ENCODE measurements around the gene TBK1. TPM values are rescaled to one million over a fixed set of nuclear protein-coding genes. Genes with fewer than 3 reads are reported as not detected.
A peak's percentile ranks its signal among the peaks of the same experiment; 100 is the strongest.

The TBK1 gene
- polyA plus RNA-seq, 3 donors, result 14.3 to 24.7 (median 15.5) TPM

DNA sequence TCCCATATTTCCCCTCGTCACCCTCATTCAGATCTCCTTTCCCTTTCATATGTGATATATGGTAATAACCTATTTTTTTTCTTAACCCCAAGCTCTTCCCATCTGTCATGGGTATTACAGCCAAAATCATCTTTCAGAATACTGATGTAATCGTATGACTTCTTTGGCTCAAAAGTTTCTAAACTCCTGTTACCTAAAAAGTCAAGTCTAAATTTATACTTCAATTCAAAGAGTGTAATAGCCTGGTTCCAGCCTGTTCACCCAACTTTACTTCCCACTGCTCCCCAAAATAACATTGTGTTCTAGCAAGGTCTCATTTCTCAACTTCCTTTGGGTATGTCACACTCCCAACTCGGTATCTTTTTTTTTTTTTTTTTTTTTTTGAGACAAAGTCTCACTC, 48.5 kb downstream of the TBK1 start:
- H3K36me3 ChIP-seq (replicated peaks in 1 of 2; ENCODE audit: control insufficient read depth in 1 of 2, insufficient read depth in 2 of 2, low read length in 2 of 2), result peaks cover 37 to 57% of the 10 kb centered on the region in 2 donors
- peak overlapping the region; percentile 49 to 89 (median 77) for H3K27ac Mint-ChIP-seq
- TF ChIP-seq, protein P1, sequence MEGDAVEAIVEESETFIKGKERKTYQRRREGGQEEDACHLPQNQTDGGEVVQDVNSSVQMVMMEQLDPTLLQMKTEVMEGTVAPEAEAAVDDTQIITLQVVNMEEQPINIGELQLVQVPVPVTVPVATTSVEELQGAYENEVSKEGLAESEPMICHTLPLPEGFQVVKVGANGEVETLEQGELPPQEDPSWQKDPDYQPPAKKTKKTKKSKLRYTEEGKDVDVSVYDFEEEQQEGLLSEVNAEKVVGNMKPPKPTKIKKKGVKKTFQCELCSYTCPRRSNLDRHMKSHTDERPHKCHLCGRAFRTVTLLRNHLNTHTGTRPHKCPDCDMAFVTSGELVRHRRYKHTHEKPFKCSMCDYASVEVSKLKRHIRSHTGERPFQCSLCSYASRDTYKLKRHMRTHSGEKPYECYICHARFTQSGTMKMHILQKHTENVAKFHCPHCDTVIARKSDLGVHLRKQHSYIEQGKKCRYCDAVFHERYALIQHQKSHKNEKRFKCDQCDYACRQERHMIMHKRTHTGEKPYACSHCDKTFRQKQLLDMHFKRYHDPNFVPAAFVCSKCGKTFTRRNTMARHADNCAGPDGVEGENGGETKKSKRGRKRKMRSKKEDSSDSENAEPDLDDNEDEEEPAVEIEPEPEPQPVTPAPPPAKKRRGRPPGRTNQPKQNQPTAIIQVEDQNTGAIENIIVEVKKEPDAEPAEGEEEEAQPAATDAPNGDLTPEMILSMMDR (IDR thresholded peaks at IDR 0.05), result no peak

DNA sequence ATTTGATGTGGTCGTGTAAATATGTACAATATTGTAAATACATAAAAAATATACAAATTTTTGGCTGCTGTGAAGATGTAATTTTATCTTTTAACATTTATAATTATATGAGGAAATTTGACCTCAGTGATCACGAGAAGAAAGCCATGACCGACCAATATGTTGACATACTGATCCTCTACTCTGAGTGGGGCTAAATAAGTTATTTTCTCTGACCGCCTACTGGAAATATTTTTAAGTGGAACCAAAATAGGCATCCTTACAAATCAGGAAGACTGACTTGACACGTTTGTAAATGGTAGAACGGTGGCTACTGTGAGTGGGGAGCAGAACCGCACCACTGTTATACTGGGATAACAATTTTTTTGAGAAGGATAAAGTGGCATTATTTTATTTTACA, 49.6 kb downstream of the TBK1 start:
- Histone ChIP-seq H3K36me3 (replicated peaks in 1 of 2; ENCODE audit: control insufficient read depth in 1 of 2, insufficient read depth in 2 of 2, low read length in 2 of 2) (peaks cover 27 to 48% of the 10 kb centered on the region in 2 donors), H3K4me3 (replicated peaks in 1 of 3; ENCODE audit: low read depth in 2 of 3, low read length in 3 of 3) (no peak overlapping the region)
- TF ChIP-seq, protein P1 (IDR thresholded peaks at IDR 0.05), result no peak

More for the DNA sequence above, 48.5 kb downstream of the TBK1 start:
- Mint-ChIP-seq H3K9me3 (no peaks in the 10 kb centered on the region), H3K4me3 (peak overlapping the region; percentile 8 to 36), H3K36me3 (peaks cover 46 to 57% of the 10 kb centered on the region in 2 donors), H3K27me3 (ENCODE audit: low read depth in 3 of 3) (no peaks in the 10 kb centered on the region), H3K4me1 (peaks cover 14% of the 10 kb centered on the region)
- intact Hi-C loops (cut with micrococcal nuclease), result no loop called here
- peaks cover 9 to 17% of the 10 kb centered on the region in 2 donors for H3K4me1 ChIP-seq (ENCODE audit: control insufficient read depth in 1 of 2, insufficient read depth in 2 of 2, low read length in 2 of 2)
- H3K27ac ChIP-seq (ENCODE audit: low read depth in 1 of 2, low read length in 2 of 2), result peak overlapping the region in 1 of 2 donors; percentile 80
- H3K4me2 ChIP-seq (replicated peaks; ENCODE audit: extremely low read depth, low read length, poor library complexity, severe bottlenecking), result peak overlapping the region; percentile 39
- no peak overlapping the region for H2AFZ ChIP-seq (ENCODE audit: insufficient read depth, low read depth, low read length, poor library complexity, severe bottlenecking)
- no peaks in the 10 kb centered on the region for H3K27me3 ChIP-seq (ENCODE audit: control insufficient read depth in 2 of 2, insufficient read depth in 2 of 2, low read length in 2 of 2)
- peak overlapping the region in 1 of 3 experiments; percentile 40 for H3K4me3 ChIP-seq (replicated peaks in 1 of 3; ENCODE audit: low read depth in 2 of 3, low read length in 3 of 3)
- no peaks in the 10 kb centered on the region for H3K79me2 ChIP-seq (ENCODE audit: insufficient read depth, low read length)
- no CpG with 5 or more reads among the region's 3 CpGs for WGBS (ENCODE audit: insufficient coverage)
- no peak overlapping the region for H3K9ac ChIP-seq (ENCODE audit: insufficient read depth, low read length, poor library complexity, severe bottlenecking)
- no peaks in the 10 kb centered on the region for H4K20me1 ChIP-seq (ENCODE audit: insufficient read depth, low read length)
- DNase-seq, result peak; percentile 21 to 30 (median 26)
- H3K9me3 ChIP-seq (replicated peaks in 1 of 2; ENCODE audit: control insufficient read depth in 1 of 2, insufficient read depth in 1 of 2, low read length in 2 of 2), result no peaks in the 10 kb centered on the region

More for the DNA sequence above, 49.6 kb downstream of the TBK1 start:
- Histone ChIP-seq H3K27me3 (ENCODE audit: control insufficient read depth in 2 of 2, insufficient read depth in 2 of 2, low read length in 2 of 2) (no peaks in the 10 kb centered on the region), H3K4me2 (replicated peaks; ENCODE audit: extremely low read depth, low read length, poor library complexity, severe bottlenecking) (no peak overlapping the region), H3K79me2 (ENCODE audit: insufficient read depth, low read length) (no peaks in the 10 kb centered on the region), H4K20me1 (ENCODE audit: insufficient read depth, low read length) (no peaks in the 10 kb centered on the region), H3K4me1 (ENCODE audit: control insufficient read depth in 1 of 2, insufficient read depth in 2 of 2, low read length in 2 of 2) (peaks cover 9 to 17% of the 10 kb centered on the region in 2 donors), H2AFZ (ENCODE audit: insufficient read depth, low read depth, low read length, poor library complexity, severe bottlenecking) (no peak overlapping the region), H3K9ac (ENCODE audit: insufficient read depth, low read length, poor library complexity, severe bottlenecking) (no peak overlapping the region), H3K9me3 (replicated peaks in 1 of 2; ENCODE audit: control insufficient read depth in 1 of 2, insufficient read depth in 1 of 2, low read length in 2 of 2) (no peaks in the 10 kb centered on the region), H3K27ac (ENCODE audit: low read depth in 1 of 2, low read length in 2 of 2) (no peak overlapping the region)
- H3K9me3 Mint-ChIP-seq, result no peaks in the 10 kb centered on the region
- no peak overlapping the region for H3K27ac Mint-ChIP-seq
- WGBS (ENCODE audit: insufficient coverage), result no CpG with 5 or more reads among the region's 7 CpGs
- H3K36me3 Mint-ChIP-seq, result peaks cover 40 to 49% of the 10 kb centered on the region in 2 donors
- DNase-seq, result no peak
- no peaks in the 10 kb centered on the region for H3K27me3 Mint-ChIP-seq (ENCODE audit: low read depth in 3 of 3)
- H3K4me3 Mint-ChIP-seq, result no peak overlapping the region
- peaks cover 16% of the 10 kb centered on the region for H3K4me1 Mint-ChIP-seq
- intact Hi-C loops (cut with micrococcal nuclease), result no loop called here

Data from CD14-positive monocyte (primary cell).